Fibroblast of lung (primary cell): Measurements from ENCODE around the gene TNNT1. TPM values are rescaled to one million over a fixed set of nuclear protein-coding genes. Genes with fewer than 3 reads are reported as not detected.

ENCODE experiments used
- DNase-seq, 2 donors: peaks; one replicate each; pipeline versions ENCODE4 v3.0.0 to v3.0.0-alpha.2; 2010; ENCODE audit warnings: low read depth in 2 of 2
- H2AFZ ChIP-seq: 2 replicates; pipeline ENCODE4 v1.5.1; 2012; ENCODE audit warnings: low read length, control low read depth, inconsistent platforms
- H3K27ac ChIP-seq: 2 replicates; pipeline ENCODE4 v1.5.1; 2011; ENCODE audit warnings: low read length, control low read depth; ENCODE audit not compliant: insufficient read depth
- H3K27me3 ChIP-seq: 2 replicates; pipeline ENCODE4 v1.5.1; 2011; ENCODE audit warnings: mild to moderate bottlenecking, low read length; ENCODE audit not compliant: control insufficient read depth, insufficient read depth
- H3K36me3 ChIP-seq: 2 replicates; pipeline ENCODE4 v1.5.1; 2011; ENCODE audit warnings: low read length; ENCODE audit not compliant: control insufficient read depth, insufficient read depth
- H3K4me1 ChIP-seq: 2 replicates; pipeline ENCODE4 v1.5.1; 2011; ENCODE audit warnings: low read length; ENCODE audit not compliant: control insufficient read depth, insufficient read depth; ENCODE audit errors: extremely low read depth
- H3K4me2 ChIP-seq: 2 replicates; pipeline ENCODE4 v1.5.1; 2011; ENCODE audit warnings: low read length, control low read depth; ENCODE audit not compliant: insufficient read depth; ENCODE audit errors: extremely low read depth
- H3K4me3 ChIP-seq, 4 experiments: fragments of 200-600 bp in 1 of 4; sonication (generic) in 1 of 4; replicated peaks in 1 of 4; 2 replicates each; pipeline ENCODE4 v1.5.1; 2011 to 2016; ENCODE audit warnings: low read length in 4 of 4, low read depth in 3 of 4, mild to moderate bottlenecking in 3 of 4, control low read depth in 2 of 4, inconsistent platforms in 1 of 4, mixed read lengths in 1 of 4; ENCODE audit not compliant: insufficient read depth in 1 of 4; ENCODE audit errors: control extremely low read depth in 1 of 4
- H3K79me2 ChIP-seq: 2 replicates; pipeline ENCODE4 v1.5.1; 2012; ENCODE audit warnings: mild to moderate bottlenecking, low read length, inconsistent platforms; ENCODE audit not compliant: control insufficient read depth, insufficient read depth
- H3K9ac ChIP-seq: 2 replicates; pipeline ENCODE4 v1.5.1; 2011; ENCODE audit warnings: mild to moderate bottlenecking, low read length, control low read depth; ENCODE audit not compliant: insufficient read depth
- H3K9me3 ChIP-seq: 2 replicates; pipeline ENCODE4 v1.5.1; 2012; ENCODE audit warnings: low read depth, low read length; ENCODE audit not compliant: control insufficient read depth, insufficient read depth
- H4K20me1 ChIP-seq: 2 replicates; pipeline ENCODE4 v1.5.1; 2011; ENCODE audit warnings: low read length; ENCODE audit not compliant: control insufficient read depth, insufficient read depth; ENCODE audit errors: extremely low read depth
- CTCF ChIP-seq, 2 donors: IDR thresholded peaks in 1 of 2; conservative IDR thresholded peaks in 1 of 2; 1 replicate in 1 of 2; 2 replicates in 1 of 2; pipeline ENCODE4 v1.5.1; 2011 to 2012; ENCODE audit warnings: low read length in 2 of 2, control low read depth in 1 of 2, inconsistent platforms in 1 of 2, low read depth in 1 of 2, mild to moderate bottlenecking in 1 of 2
- EZH2 ChIP-seq: IDR thresholded peaks from 2 replicates; pipeline ENCODE4 v1.5.1; 2012; ENCODE audit warnings: low read length, control low read depth, mild to moderate bottlenecking; ENCODE audit errors: missing control alignments
- polyA plus RNA-seq, 2 donors: library from polyadenylated mRNA; depleted of rRNA in 1 of 2; stranded (reverse) in 1 of 2; unstranded in 1 of 2; fragments of >200 nt; gene quantifications; 2 replicates each; pipeline ENCODE4 v1.2.1, GENCODE V29; 2011 to 2012; ENCODE audit warnings: missing spikeins in 1 of 2
- total RNA-seq: library from RNA; depleted of rRNA; stranded (reverse); fragments of >200 nt; gene quantifications from 2 replicates; pipeline ENCODE4 v1.2.1, GENCODE V29; 2014

Gene TNNT1
- total and polyA plus RNA-seq, 2 donors (not counting 1 experiment from before 2014, with no cell fraction given): 1.7 to 10.4 TPM

GRCh38 chr19:55091126-55091910 lies 57.7 kb downstream of the TNNT1 start:
- H3K4me3 ChIP-seq: no peak overlapping the region
- peaks cover 9% of the 10 kb centered on the region for H3K4me1 ChIP-seq
- no peaks in the 10 kb centered on the region for H3K9me3 ChIP-seq
- no peak overlapping the region for H3K27ac ChIP-seq
- no peak overlapping the region for H3K4me2 ChIP-seq
- H4K20me1 ChIP-seq: no peaks in the 10 kb centered on the region
- peaks cover 25% of the 10 kb centered on the region for H3K36me3 ChIP-seq
- H3K9ac ChIP-seq: no peak overlapping the region
- H3K79me2 ChIP-seq: no peaks in the 10 kb centered on the region
- no peak for DNase-seq
- no peak for TF ChIP-seq EZH2
- H2AFZ ChIP-seq: no peak overlapping the region
- H3K27me3 ChIP-seq: no peaks in the 10 kb centered on the region

DNA sequence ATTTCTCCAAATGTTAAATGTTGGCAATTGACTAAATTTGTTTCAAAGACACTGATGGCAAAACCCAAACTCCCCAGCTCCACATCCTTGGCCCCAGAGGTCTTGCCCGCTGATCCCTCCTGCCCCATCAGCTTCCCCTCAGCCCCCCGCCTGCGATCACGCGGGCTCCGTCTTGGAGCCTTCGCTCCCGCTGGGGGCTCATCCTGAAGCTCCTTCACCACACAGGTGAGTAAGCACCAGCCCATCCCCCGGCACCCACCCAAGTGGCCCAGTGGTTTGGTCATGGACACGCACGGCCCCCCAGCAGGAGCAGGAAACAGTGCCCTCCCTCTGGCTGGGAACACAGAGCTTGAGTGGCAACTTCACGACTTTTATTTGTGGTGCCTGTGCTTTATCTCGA lies 58.4 kb downstream of the TNNT1 start:
- Histone ChIP-seq H3K4me1 (peaks cover 9% of the 10 kb centered on the region), H3K36me3 (peaks cover 25% of the 10 kb centered on the region), H3K79me2 (no peaks in the 10 kb centered on the region), H4K20me1 (peaks cover 2% of the 10 kb centered on the region), H3K27ac (no peak overlapping the region), H3K4me2 (no peak overlapping the region), H3K4me3 (no peak overlapping the region), H3K9ac (no peak overlapping the region), H3K27me3 (peaks cover 6% of the 10 kb centered on the region), H3K9me3 (no peaks in the 10 kb centered on the region), H2AFZ (no peak overlapping the region)
- TF ChIP-seq EZH2: no peak
- TF ChIP-seq CTCF (conservative IDR thresholded peaks at IDR 0.05 in 1 of 2, IDR thresholded peaks at IDR 0.05 in 1 of 2; ENCODE audit: low read depth in 1 of 2, low read length in 2 of 2): no peak
- no peak for DNase-seq

GRCh38 chr19:55089342-55089944 lies 59.6 kb downstream of the TNNT1 start:
- H3K9ac ChIP-seq: no peak overlapping the region
- no peaks in the 10 kb centered on the region for H3K9me3 ChIP-seq
- TF ChIP-seq EZH2: no peak
- no peak for TF ChIP-seq CTCF (conservative IDR thresholded peaks at IDR 0.05 in 1 of 2, IDR thresholded peaks at IDR 0.05 in 1 of 2; ENCODE audit: low read depth in 1 of 2, low read length in 2 of 2)
- H3K27ac ChIP-seq: no peak overlapping the region
- H3K4me3 ChIP-seq: no peak overlapping the region
- H3K36me3 ChIP-seq: peaks cover 19% of the 10 kb centered on the region
- H3K4me1 ChIP-seq: peaks cover 9% of the 10 kb centered on the region
- peaks cover 2% of the 10 kb centered on the region for H4K20me1 ChIP-seq
- H3K4me2 ChIP-seq: no peak overlapping the region
- no peaks in the 10 kb centered on the region for H3K79me2 ChIP-seq
- peaks cover 14% of the 10 kb centered on the region for H3K27me3 ChIP-seq
- H2AFZ ChIP-seq: no peak overlapping the region
- DNase-seq: no peak
